ENCODE measurements around the gene CYP2B6.
"Not testable (repeated sequence)": the region's sequence is repeated elsewhere in the genome, so short reads cannot be mapped to it uniquely, and the experiment has no call there.

Gene CYP2B6

DNA sequence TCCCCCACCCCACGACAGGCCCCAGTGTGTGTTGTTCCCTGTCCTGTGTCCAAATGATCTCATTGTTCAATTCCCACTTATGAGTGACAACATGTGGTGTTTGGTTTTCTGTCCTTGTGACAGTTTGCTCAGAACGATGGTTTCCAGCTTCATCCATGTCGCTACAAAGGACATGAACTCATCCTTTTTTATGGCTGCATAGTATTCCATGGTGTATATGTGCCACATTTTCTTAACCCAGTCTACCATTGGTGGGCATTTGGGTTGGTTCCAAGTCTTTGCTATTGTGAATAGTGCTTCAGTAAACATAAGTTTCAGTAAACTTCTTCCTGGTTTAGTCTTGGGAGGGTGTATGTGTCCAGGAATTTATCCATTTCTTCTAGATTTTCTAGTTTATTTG is 26.7 kb upstream of the CYP2B6 start:
- H3K27ac ChIP-seq (ENCODE audit: low read length); H3K9ac ChIP-seq (ENCODE audit: low read length); H3K4me3 ChIP-seq (ENCODE audit: low read length); H3K36me3 ChIP-seq (ENCODE audit: control insufficient read depth, low read depth, low read length); H3K4me1 ChIP-seq (ENCODE audit: control insufficient read depth, low read depth, low read length); H3K27me3 ChIP-seq (ENCODE audit: control insufficient read depth, insufficient read depth, low read length); H3K9me3 ChIP-seq (ENCODE audit: control insufficient read depth, low read depth, low read length): not testable (repeated sequence)

GRCh38 chr19:40965351-40965750 is 25.7 kb upstream of the CYP2B6 start:
- not testable (repeated sequence) for H3K27me3 ChIP-seq (ENCODE audit: control insufficient read depth, insufficient read depth, low read length); H3K9ac ChIP-seq (ENCODE audit: low read length); H3K27ac ChIP-seq (ENCODE audit: low read length); H3K36me3 ChIP-seq (ENCODE audit: control insufficient read depth, low read depth, low read length); H3K4me3 ChIP-seq (ENCODE audit: low read length); H3K4me1 ChIP-seq (ENCODE audit: control insufficient read depth, low read depth, low read length); H3K9me3 ChIP-seq (ENCODE audit: control insufficient read depth, low read depth, low read length)

DNA sequence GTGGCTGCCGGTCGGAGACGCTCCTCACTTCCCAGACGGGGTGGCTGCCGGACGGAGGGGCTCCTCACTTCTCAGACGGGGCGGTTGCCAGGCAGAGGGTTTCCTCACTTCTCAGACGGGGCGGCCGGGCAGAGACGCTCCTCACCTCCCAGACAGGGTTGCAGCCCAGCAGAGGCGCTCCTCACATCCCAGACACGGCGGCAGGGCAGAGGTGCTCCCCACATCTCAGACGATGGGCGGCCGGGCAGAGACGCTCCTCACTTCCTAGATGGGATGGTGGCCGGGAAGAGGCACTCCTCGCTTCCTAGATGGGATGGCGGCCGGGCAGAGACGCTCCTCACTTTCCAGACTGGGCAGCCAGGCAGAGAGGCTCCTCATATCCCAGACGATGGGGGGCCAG is 24.5 kb upstream of the CYP2B6 start:
- H3K27ac ChIP-seq (ENCODE audit: low read length); H3K36me3 ChIP-seq (ENCODE audit: control insufficient read depth, low read depth, low read length); H3K9me3 ChIP-seq (ENCODE audit: control insufficient read depth, low read depth, low read length); H3K27me3 ChIP-seq (ENCODE audit: control insufficient read depth, insufficient read depth, low read length); H3K4me1 ChIP-seq (ENCODE audit: control insufficient read depth, low read depth, low read length); H3K4me3 ChIP-seq (ENCODE audit: low read length); H3K9ac ChIP-seq (ENCODE audit: low read length): not testable (repeated sequence)

GRCh38 chr19:40968065-40968464 is 23.0 kb upstream of the CYP2B6 start:
- H3K4me3 ChIP-seq (ENCODE audit: low read length); H3K4me1 ChIP-seq (ENCODE audit: control insufficient read depth, low read depth, low read length); H3K9me3 ChIP-seq (ENCODE audit: control insufficient read depth, low read depth, low read length); H3K9ac ChIP-seq (ENCODE audit: low read length); H3K27me3 ChIP-seq (ENCODE audit: control insufficient read depth, insufficient read depth, low read length); H3K27ac ChIP-seq (ENCODE audit: low read length); H3K36me3 ChIP-seq (ENCODE audit: control insufficient read depth, low read depth, low read length): not testable (repeated sequence)

GRCh38 chr19:40969721-40970120 is 21.4 kb upstream of the CYP2B6 start:
- H3K4me3 ChIP-seq (ENCODE audit: low read length); H3K9ac ChIP-seq (ENCODE audit: low read length); H3K27me3 ChIP-seq (ENCODE audit: control insufficient read depth, insufficient read depth, low read length); H3K9me3 ChIP-seq (ENCODE audit: control insufficient read depth, low read depth, low read length); H3K4me1 ChIP-seq (ENCODE audit: control insufficient read depth, low read depth, low read length); H3K27ac ChIP-seq (ENCODE audit: low read length); H3K36me3 ChIP-seq (ENCODE audit: control insufficient read depth, low read depth, low read length): not testable (repeated sequence)

- H3K4me1 ChIP-seq (ENCODE audit: control insufficient read depth, low read depth, low read length); H3K4me3 ChIP-seq (ENCODE audit: low read length); H3K9me3 ChIP-seq (ENCODE audit: control insufficient read depth, low read depth, low read length); H3K9ac ChIP-seq (ENCODE audit: low read length); H3K27me3 ChIP-seq (ENCODE audit: control insufficient read depth, insufficient read depth, low read length); H3K27ac ChIP-seq (ENCODE audit: low read length); H3K36me3 ChIP-seq (ENCODE audit: control insufficient read depth, low read depth, low read length): not testable (repeated sequence)
These were observed 20.4 kb upstream of the CYP2B6 start for GRCh38 chr19:40970396-40971345.

DNA sequence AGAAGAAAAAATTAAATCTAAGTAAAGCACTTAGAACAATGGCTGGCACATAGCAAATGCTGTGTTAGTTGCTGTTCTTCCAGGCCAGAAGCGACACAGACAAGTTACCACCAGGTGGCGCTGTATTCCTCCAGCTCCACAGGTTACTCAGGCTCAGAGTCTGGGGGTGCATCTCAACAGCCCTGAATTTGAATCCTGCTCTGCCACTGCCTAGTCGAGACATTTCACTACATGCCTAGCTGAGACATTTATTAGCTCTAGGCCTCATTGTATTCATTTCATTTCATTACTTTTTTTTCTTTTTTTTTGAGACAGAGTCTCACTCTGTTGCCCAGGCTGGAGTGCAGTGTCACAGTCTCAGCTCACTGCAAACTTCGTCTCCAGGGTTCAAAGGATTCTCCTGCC is 16.4 kb upstream of the CYP2B6 start:
- H3K4me1 ChIP-seq (ENCODE audit: control insufficient read depth, low read depth, low read length): no peaks in the 10 kb centered on the region
- no peaks in the 10 kb centered on the region for H3K9me3 ChIP-seq (ENCODE audit: control insufficient read depth, low read depth, low read length)
- H3K36me3 ChIP-seq (ENCODE audit: control insufficient read depth, low read depth, low read length): no peaks in the 10 kb centered on the region
- no peak overlapping the region for H3K9ac ChIP-seq (ENCODE audit: low read length)
- no peak overlapping the region for H3K27ac ChIP-seq (ENCODE audit: low read length)
- H3K27me3 ChIP-seq (ENCODE audit: control insufficient read depth, insufficient read depth, low read length): no peaks in the 10 kb centered on the region
- no peak overlapping the region for H3K4me3 ChIP-seq (ENCODE audit: low read length)

GRCh38 chr19:40976134-40976533 is 14.9 kb upstream of the CYP2B6 start:
- Histone ChIP-seq H3K36me3 (ENCODE audit: control insufficient read depth, low read depth, low read length) (no peaks in the 10 kb centered on the region), H3K4me1 (ENCODE audit: control insufficient read depth, low read depth, low read length) (peaks cover 9% of the 10 kb centered on the region), H3K4me3 (ENCODE audit: low read length) (no peak overlapping the region), H3K9me3 (ENCODE audit: control insufficient read depth, low read depth, low read length) (no peaks in the 10 kb centered on the region), H3K9ac (ENCODE audit: low read length) (no peak overlapping the region), H3K27ac (ENCODE audit: low read length) (no peak overlapping the region), H3K27me3 (ENCODE audit: control insufficient read depth, insufficient read depth, low read length) (no peaks in the 10 kb centered on the region)

- Histone ChIP-seq H3K4me1 (ENCODE audit: control insufficient read depth, low read depth, low read length) (peaks cover 15% of the 10 kb centered on the region), H3K9me3 (ENCODE audit: control insufficient read depth, low read depth, low read length) (no peaks in the 10 kb centered on the region), H3K36me3 (ENCODE audit: control insufficient read depth, low read depth, low read length) (no peaks in the 10 kb centered on the region), H3K27ac (ENCODE audit: low read length) (no peak overlapping the region), H3K9ac (ENCODE audit: low read length) (no peak overlapping the region), H3K27me3 (ENCODE audit: control insufficient read depth, insufficient read depth, low read length) (no peaks in the 10 kb centered on the region), H3K4me3 (ENCODE audit: low read length) (no peak overlapping the region)
These were observed 14.4 kb upstream of the CYP2B6 start for GRCh38 chr19:40976724-40977123.

GRCh38 chr19:40979759-40980158 is 11.3 kb upstream of the CYP2B6 start:
- H3K4me1 ChIP-seq (ENCODE audit: control insufficient read depth, low read depth, low read length): peaks cover 36% of the 10 kb centered on the region
- not testable (repeated sequence) for H3K4me3 ChIP-seq (ENCODE audit: low read length); H3K9ac ChIP-seq (ENCODE audit: low read length); H3K27me3 ChIP-seq (ENCODE audit: control insufficient read depth, insufficient read depth, low read length); H3K36me3 ChIP-seq (ENCODE audit: control insufficient read depth, low read depth, low read length); H3K9me3 ChIP-seq (ENCODE audit: control insufficient read depth, low read depth, low read length); H3K27ac ChIP-seq (ENCODE audit: low read length)

DNA sequence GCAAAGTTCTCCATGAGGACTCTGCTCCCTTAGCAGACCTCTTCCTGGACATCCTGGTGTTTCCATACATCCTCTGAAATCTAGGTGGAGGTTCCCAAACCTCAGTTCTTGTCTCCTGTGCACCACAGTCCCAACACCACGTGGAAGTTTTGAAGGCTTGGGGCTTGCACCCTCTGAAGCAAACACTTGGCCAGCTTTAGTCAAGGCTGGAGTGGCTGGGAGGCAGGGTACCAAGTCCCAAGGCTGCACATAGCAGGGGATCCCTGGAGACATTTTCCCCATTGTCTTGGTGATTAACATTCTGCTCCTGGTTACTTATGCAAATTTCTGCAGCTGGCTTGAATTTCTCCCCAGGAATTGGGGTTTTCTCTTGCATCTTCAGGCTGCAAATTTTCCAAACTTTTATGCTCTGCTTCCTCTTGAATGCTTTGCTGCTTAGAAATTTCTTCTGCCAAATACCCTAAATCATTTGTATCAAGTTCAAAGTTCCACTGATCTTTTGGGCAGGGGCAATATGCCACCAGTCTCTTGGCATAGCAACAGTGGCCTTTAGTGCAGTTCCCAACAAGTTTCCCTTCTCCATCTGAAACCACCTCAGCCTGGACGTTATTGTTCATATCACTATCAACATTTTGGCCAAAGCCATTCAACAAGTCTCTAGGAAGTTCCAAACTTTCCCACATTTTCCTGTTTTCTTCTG is 10.2 kb upstream of the CYP2B6 start:
- Histone ChIP-seq H3K4me3 (ENCODE audit: low read length) (peak overlapping the region; percentile 21), H3K4me1 (ENCODE audit: control insufficient read depth, low read depth, low read length) (peaks cover 36% of the 10 kb centered on the region)
- not testable (repeated sequence) for H3K27ac ChIP-seq (ENCODE audit: low read length); H3K36me3 ChIP-seq (ENCODE audit: control insufficient read depth, low read depth, low read length); H3K9me3 ChIP-seq (ENCODE audit: control insufficient read depth, low read depth, low read length); H3K9ac ChIP-seq (ENCODE audit: low read length); H3K27me3 ChIP-seq (ENCODE audit: control insufficient read depth, insufficient read depth, low read length)

DNA sequence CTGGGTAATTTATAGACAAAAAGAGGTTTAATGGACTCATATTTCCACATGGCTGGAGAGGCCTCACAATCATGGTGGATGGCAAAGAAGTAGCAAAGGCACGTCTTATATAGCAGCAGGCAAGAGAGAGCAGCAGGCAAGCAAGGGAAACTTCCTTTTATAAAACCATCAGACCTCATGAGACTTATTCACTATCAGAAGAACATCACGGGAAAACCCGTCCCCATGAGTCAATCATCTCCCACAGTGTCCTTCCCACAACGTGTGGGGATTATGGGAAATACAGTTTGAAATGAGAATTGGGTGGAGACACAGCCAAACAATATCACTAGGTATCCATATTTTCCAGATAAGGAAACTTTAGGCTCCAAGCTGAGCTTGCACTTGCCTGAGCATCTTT is 9.5 kb upstream of the CYP2B6 start:
- Histone ChIP-seq H3K9me3 (ENCODE audit: control insufficient read depth, low read depth, low read length) (no peaks in the 10 kb centered on the region), H3K9ac (ENCODE audit: low read length) (no peak overlapping the region), H3K27ac (ENCODE audit: low read length) (no peak overlapping the region), H3K4me3 (ENCODE audit: low read length) (peak overlapping the region; percentile 21), H3K36me3 (ENCODE audit: control insufficient read depth, low read depth, low read length) (no peaks in the 10 kb centered on the region), H3K27me3 (ENCODE audit: control insufficient read depth, insufficient read depth, low read length) (no peaks in the 10 kb centered on the region), H3K4me1 (ENCODE audit: control insufficient read depth, low read depth, low read length) (peaks cover 36% of the 10 kb centered on the region)
